NCI-H128 (cell line): ENCODE data around the gene LETM1.

Source experiments
- DNase-seq: peaks from one replicate; lab custom pipeline; 2025; ENCODE audit not compliant: unreplicated experiment; lab: John Stamatoyannopoulos, UW

The LETM1 gene

DNA sequence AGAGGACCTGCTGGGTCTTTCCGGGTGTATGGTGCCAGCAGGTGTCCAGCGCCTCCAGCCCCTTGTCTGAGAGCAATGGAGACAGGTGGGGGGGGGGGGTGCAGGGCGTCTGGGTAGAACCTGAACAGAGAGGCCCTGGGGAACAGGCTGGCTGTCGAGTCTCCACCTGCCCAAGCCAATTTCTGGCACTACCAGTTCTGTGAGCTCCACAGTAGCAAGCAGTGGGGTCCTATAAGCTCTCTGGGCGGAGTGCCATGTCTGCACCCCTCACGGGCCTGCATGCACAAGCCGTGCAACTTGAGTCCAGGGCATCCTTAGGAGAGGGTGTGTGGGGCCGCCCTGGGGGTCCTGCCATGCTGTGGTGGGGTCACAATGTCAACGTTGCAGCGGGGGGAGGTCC lies 72.9 kb downstream of the LETM1 start:
- DNase-seq: no peak

DNA sequence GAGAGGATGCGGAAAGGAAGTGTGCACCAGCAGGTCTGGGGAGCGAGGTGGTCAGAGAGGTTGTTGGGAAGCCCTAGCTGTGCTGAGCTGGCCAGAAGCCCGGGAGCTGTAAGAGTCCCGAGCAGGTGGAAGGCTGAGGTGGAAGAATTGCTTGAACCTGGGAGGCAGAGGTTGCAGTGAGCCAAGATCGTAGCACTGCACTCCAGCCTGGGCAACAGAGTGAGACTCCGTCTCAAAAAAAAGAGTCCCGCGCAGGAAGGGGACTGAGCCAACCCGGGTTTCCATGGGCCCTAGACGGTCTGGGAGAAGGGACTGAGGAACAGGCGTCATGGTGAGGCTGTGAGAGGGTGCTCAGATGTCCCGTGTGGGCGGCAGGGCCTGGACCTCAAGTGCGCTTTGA lies 75.5 kb downstream of the LETM1 start:
- DNase-seq: no peak

DNA sequence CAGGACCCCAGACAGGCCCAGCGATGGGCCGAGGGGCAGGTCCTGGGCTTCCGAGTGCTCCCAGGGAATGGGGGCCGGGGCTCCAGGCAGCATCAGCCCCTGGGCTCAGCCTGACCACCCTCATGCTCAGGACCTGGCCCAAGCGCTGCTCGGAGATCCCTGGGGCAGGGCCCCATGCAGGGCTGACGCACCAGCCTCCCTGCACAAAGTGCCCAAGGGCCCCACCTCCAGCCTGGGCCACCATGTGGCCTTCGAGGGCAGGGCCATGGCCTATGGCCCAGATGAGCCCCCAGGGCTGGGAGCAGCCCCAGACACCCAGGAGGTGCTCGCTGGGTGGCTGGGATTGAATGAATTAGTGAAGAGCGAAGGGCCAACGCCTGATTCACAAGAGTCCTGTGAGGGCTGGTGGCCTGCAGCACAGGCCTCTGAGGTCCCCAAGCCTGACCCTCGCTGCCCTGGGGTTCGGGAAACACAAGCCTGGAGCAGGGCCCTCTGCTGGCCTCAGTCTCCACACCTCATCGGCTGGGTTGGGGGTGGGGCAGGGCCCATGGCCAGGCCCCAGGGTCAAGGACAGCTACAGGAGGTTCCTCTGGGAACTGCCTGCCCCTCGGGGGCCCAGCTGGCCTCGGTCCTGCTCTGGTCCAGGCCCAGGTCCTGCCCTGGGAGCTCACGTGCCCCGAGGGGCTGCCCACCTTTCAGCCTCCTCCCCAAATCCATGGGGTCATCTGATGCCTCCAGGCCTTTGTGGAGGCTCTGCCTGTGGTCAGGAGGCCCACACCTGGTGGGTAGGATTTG lies 76.2 kb downstream of the LETM1 start:
- no peak for DNase-seq

DNA sequence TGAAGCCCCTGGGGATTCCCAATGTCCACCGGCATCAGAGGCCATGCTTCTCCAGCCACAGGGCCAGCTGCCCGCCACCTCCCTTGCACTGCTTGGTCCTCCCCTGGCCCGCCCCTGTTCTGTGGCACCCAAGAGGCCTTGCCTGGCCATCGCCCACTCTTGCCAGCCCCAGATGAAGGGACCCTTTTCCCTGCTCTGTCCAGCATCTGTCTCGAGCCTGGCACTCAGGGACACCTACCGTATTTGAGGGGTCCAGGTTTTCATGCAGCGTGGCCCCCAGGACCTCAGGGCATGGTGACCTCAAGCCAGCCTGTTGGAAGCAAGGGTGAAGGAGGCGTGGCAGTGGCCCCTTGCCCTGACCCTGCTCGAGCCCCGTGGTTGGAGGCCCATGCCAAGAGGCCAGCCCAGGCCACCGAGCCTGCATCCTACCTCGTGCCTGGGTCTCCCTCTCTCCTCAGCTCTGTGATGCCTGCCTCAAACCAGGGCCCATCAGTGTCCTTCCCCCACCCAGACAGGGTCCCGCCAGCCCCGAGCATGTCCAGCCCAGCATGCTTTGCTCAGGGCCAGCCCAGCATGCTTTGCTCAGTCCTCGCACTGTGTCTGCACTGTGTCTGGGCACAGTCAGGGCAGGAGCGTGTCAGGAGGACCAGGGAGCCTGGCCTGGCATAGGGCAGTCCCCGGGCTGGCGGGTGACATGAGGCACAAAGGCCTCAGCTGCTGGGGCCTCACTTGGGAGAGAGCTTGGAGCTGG lies 77.1 kb downstream of the LETM1 start:
- DNase-seq: no peak

DNA sequence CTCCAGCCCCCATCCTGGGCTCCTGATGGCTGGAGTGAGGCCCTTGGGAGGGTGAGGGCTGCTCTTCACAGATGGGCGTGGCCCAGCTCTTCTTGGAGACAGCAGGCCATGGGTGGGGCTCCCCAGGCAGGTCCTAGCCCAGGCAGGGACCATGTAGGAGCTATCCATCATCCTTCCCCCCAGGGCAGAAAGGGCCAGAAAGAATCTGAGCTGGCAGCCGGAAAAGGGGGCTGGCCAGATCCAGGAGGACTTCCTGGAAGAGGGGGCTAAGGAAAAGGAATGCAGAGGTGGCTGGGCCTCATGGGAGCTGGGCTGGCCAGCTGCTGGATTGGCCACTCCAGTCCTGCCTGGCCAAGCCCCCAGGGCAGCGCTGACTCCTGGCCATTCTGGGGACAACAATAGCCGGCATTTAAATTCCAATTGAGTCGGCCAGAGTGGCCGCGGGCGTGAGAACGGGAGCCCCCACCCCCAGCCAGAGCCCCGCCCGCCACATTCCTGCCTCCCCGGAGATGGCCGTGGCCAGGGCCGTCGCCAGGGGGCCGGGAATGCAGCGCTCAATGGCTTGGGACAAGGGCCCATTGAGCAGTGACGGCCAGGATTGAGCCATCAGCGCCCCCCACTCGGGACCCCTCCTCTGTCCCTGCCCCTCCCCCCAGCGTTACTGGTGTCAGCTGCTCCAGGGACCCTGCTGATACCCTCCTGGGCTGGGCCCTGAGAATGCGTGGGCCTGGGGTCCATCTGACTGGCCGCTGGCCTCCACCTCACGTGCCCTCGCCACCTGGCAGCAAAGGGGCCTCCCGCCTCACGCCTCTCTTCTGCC lies 77.9 kb downstream of the LETM1 start:
- no peak for DNase-seq

DNA sequence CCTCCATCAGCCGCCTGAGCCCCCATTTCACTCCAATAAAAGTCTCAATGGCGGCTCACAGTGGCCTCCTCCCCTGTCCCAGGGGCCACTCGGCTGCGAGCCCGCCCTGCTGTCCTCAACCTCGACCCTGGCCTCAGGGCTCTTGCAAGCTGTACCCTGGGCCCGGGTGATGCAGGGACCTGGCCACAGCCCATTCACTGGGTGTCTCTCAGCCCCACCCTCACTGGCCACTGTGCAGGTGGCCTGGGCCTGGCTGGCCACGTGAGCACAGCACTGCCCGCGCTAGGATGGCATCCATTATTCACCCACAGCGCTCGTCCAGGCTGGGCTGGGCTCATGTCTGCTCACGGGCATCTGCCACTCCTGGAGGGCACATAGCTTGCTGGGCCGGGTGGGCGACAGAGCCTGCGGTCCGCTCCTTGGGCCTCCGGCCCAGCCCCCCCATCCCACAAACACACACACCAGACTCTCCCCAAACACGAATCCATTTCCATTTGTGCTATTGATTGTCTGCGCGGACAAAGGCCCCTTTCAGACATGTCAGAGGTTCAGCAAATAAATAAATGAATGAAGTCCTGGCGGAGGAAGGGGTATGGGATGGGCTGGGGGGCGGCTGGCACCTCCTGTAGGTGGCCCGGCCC lies 79.3 kb downstream of the LETM1 start:
- no peak for DNase-seq

DNA sequence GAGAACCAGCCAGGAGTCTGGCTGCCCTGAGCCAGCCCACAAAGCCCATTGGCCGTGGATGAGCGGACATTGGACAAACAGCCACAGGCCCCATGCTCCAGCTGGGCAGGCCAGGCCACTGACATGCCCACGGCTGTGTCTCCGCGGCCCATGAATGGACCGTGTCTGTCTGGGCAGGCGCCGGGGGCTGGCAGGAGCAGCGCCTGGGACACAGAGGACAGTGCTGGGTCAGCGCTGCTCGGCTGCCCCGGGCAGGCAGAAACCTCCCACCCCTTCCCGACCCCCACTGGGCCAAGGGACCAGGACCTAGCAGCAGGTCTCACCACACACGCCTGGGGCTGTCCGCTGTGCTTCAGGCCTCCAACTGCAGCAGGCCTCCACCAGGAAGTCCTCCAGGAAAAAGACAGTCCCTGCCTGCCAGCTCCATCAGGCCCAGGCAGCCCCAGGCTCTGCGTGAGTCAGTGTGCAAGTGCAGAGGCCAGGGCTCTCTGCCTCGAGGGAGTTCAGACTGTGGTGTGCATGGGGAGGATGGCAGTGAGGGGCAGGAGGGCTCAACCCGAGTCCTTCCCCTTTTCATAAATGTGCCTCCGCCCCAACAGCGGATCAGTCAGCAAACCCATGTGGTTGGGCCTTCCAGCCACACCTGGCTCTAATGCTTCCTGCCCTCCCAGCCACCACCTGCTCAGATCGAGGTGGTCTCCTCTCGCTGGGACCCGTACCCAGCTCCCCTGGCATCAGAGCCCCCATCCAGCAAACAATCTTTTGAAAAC lies 80.0 kb downstream of the LETM1 start:
- no peak for DNase-seq

DNA sequence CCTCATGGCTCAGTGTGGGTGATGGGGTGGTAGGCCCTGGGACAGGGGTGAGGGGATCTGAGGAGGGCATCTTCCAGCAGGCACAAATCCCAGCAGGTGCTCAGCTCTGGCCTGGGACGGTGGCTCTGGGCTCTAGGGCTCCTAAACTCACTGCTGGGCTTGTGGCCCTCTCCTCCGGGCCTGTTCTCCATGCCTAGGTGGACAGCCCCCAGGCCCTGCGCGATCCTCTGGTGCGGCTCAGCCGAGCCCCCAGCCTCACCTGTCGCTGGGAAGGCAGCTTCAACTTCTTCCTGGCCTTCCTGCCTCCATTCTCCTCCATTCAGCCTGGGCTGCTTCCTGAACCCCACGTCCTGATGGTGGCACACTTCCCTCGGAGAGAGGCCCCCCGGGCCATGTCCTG lies 82.2 kb downstream of the LETM1 start:
- no peak for DNase-seq

DNA sequence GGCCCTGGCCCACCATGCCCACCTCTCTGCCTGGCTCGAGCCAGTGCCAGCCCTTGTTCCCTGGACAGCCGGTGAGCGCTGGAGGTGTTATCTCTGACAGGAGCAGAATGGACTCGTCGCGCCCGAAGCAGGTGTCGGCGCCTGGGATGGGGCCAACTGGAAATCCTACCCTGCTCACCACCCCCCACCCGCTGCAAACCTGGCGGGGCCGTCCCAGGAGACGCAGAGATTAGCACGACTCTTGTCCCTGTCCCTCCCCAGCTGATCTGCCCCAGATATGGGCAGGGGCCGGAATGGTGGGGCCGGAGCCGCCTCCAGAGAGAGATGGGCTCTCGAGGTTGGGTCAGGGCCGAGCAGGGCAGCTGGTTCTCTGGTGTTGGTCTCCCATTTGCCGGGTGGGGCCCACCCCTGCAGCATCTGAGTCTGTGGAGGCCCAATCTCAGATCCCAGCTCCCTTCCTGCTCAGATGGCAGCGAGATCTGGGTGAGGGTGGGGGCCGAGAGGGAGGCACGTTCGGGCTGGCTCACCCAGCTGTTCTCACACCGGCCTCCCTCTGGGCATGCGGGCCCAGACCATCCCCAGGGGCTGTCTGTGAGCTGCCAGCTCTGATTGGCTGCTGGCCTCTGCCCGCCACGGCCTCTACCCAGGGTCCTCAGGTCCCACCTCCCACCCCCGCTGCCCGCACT lies 83.0 kb downstream of the LETM1 start:
- no peak for DNase-seq

DNA sequence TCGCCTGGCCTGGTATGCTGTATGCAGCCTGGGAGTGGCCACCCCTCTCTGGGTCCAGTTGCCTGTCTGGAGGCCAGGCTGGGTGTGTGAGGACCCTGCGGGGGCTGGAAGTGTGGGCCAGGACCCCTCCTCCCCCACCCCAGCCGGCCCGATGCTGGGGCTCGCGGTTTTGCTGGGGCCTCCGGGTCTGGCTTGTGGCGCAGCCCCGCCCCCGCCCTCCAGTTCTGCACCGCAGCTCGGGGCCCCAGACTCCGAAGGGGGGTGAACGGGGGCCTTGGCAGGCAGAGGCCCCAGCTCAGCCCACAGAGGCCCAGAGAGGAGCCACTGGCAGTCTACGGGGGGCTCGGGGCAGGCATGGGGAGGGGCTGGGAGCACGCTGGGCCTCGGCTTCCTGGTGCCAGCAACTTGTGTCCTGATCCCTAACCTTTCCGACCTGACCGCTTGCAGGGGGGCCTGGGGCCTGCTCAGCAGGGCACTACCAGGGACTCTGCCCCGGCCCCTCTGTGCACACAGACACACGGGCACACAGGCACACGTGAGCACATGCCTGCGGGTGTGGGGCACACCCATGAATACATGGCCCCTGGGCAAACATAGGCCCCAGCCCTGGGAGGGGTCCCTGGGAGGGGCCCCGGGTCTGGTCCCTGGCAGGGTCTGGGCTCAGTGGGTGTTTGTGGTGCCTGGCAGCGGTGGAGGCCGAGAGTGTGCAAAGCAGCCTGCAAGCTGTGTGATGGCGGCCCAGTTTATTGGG lies 84.2 kb downstream of the LETM1 start:
- no peak for DNase-seq

DNA sequence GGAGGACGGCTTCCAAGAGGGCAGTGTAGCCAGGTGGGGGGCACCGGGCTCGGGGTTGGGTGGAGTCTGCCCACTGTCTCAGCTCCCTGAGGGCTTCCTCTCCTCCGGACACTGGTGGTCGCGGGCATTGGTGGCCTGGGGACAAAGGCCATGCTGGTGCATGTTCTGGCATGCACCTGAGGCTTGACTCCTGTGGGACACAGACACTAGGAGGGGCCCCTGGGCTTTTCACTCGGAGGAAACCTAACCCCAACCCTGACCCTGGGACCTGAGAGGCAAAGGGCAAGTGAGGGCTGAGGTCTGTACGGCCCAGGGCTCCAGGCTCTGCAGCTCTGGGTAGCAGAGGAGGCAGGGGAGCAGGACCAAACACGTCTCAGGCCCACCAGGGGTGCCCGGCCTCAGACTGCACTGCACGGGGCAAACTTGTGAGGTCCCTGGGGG lies 85.1 kb downstream of the LETM1 start:
- no peak for DNase-seq

DNA sequence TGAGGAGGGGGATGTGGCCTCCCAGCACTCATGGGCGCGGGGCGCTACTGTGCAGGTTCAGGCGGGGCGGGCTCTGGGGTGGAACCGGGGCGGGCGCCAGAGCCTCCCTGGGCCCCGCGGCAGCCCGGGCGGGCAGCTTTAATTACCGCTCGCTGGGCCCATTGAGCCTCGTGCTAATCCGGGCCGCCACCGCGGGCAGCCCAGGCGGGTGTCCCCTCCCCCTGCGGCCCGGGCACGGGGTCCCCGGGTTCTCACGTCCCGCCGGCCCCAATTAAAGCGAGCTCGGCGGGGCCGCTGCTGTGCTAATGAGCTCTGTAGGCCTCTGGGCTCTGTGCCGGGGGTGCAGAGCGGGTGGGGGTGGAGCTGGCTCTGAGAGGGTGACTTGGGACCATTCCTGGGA lies 85.7 kb downstream of the LETM1 start:
- no peak for DNase-seq

DNA sequence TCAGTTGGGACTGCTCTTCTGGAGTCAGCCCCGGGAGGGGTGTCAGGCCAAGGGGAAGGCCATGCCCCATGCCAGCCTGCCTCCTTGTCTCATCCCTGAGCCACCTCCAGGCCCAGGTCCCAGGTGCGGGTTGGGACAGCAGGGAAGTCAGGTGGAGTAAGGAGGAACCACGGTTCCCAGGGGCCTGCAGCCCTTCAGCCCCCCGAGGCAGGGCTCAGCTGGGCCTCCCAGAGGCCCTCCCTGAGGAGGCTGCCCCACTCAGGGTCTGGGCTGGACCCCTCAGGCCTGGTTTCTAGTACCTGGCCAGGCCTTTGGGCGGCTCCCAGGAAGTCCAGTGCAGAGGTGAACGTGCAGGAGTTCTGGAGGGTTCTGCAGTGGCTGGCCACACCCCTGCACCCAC lies 86.3 kb downstream of the LETM1 start:
- no peak for DNase-seq

DNA sequence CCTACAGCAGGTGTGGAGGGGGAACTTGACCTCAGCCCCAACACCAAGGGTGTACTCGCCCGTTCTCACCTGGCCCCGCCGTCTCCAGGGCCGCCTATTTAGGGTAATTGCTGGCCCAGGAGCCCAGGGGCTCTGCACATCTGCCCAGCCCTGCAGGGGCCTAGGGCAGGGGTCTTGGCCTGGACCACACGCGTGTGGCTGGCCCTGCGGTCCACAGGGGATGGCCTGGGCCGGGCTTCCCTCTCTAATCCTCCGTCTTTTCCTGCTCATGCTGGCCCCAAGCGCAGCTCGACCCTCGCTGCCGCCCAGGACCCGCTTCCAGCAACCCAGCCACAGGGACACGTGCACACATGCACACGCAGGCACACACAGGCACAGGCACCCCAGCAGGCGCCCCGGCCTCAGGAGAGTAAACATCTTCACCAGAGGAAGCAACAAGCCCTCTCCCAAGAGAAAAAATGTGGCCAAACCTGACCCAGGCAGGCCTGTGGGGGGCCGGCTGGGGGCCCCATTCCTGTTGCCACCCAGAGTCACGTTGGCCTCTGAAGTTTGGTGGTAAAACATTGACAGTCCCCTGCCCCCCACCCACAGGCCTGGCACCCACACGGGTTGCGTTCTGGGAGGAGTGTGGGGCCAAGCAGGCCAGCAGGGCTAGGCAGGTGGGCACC lies 87.5 kb downstream of the LETM1 start:
- DNase-seq: no peak

DNA sequence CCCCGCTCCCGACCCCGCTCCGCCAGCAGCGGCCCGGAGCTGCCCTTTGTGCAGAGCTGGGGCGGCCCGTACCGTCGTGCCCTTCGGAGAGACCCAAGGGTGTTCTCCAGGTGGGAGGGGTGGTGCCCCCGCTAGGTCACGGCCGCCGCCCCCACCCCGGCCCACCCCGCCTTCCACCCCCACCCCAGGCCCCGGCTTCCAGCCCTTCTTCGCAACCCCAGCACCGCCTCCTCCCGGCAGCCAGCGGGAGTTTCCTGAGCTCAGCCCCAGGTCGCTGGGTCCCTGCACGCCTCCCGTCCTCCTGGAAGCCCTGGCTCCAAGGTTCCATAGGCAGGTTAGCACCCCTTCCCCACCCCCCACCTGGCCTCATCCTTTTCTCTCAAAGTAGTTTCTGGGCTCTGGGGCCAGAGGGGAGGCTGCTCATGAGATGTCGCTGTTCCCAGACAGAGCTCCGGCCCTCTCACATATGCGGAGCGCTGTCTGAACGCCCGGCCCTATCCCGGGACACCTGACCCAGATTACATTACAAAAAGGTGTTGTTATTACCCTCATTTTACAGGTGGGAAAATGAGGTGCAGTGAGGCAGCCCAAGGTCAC lies 88.1 kb downstream of the LETM1 start:
- DNase-seq: no peak

DNA sequence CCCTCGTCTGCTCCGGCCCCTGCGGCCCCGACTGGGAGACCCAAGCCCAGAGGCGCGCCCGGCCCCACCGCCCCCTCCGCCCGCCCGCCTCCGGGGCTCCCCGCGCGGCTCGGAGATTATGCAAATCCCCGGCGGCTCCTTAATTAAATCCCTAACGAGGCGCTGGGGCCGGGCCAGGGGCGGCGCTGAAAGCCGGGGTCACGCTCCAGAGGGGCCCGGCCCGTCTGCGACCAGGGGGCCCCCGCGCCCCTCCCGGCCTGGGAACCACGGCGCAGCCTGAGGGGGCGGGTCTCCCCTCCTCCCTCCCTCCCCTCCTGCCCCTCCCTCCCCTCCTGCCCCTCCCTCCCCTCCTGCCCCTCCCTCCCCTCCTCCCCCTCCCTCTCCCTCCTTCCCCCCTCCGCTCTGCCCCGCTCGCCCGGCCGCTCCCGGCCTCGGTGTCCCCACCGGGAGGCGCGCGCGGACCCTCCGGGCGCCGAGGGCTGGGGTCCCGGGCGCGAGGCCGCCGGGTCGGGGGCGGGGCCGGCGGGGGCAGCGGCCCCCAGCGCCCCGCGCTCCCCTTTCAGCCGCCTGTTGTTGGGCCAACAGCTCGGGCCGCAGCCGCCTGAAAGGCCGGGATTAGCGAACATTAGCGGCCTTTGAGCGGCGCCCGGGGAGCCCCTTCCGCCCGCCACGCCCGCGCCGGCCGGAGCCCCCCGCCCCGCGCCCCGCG lies 88.7 kb downstream of the LETM1 start:
- DNase-seq: no peak
